Mesenchymal stem cell (in vitro differentiated cells and primary cell): ENCODE results near the gene IMMP2L.

Source experiments
- DNase-seq: peaks from one replicate; pipeline ENCODE4 v3.0.0-alpha.2; 2013
- H2AFZ ChIP-seq: one replicate; pipeline ENCODE4 v1.6.1; 2013; ENCODE audit warnings: low read depth, mild to moderate bottlenecking, control low read depth, inconsistent platforms, low read length, moderate library complexity
- H2AK5ac ChIP-seq: 2 replicates; pipeline ENCODE4 v1.6.1; 2013; ENCODE audit warnings: low read length, moderate library complexity, mild to moderate bottlenecking, inconsistent platforms; ENCODE audit not compliant: severe bottlenecking
- H2BK120ac ChIP-seq: one replicate; pipeline ENCODE4 v1.6.1; 2013; ENCODE audit warnings: low read depth, mild to moderate bottlenecking, inconsistent platforms, low read length, moderate library complexity
- H2BK12ac ChIP-seq, 2 experiments: one replicate each; pipeline ENCODE4 v1.6.1; 2013; ENCODE audit warnings: inconsistent platforms in 2 of 2, low read length in 2 of 2, mild to moderate bottlenecking in 2 of 2, moderate library complexity in 2 of 2, control low read depth in 1 of 2
- H2BK15ac ChIP-seq: one replicate; pipeline ENCODE4 v1.6.1; 2013; ENCODE audit warnings: mild to moderate bottlenecking, low read depth, inconsistent platforms; ENCODE audit not compliant: poor library complexity, severe bottlenecking
- H2BK5ac ChIP-seq: 2 replicates; pipeline ENCODE4 v1.6.1; 2013; ENCODE audit warnings: low read depth, mild to moderate bottlenecking, low read length, control low read depth, inconsistent platforms; ENCODE audit not compliant: poor library complexity, severe bottlenecking
- H3K14ac ChIP-seq, 2 experiments: one replicate each; pipeline ENCODE4 v1.6.1; 2013; ENCODE audit warnings: inconsistent platforms in 2 of 2, low read length in 2 of 2, control low read depth in 1 of 2, mild to moderate bottlenecking in 1 of 2, moderate library complexity in 1 of 2
- H3K18ac ChIP-seq, 2 experiments: one replicate each; pipeline ENCODE4 v1.6.1; 2013; ENCODE audit warnings: inconsistent platforms in 2 of 2, low read length in 2 of 2, control low read depth in 1 of 2, low read depth in 1 of 2, mild to moderate bottlenecking in 1 of 2
- H3K23ac ChIP-seq, 2 experiments: one replicate each; pipeline ENCODE4 v1.6.1; 2013; ENCODE audit warnings: inconsistent platforms in 2 of 2, low read length in 2 of 2, mild to moderate bottlenecking in 2 of 2, moderate library complexity in 2 of 2, control low read depth in 1 of 2
- H3K27ac ChIP-seq: 2 replicates; pipeline ENCODE4 v1.5.1; 2013; ENCODE audit warnings: mild to moderate bottlenecking, moderate library complexity, low read length, control low read depth, inconsistent platforms; ENCODE audit not compliant: poor library complexity, severe bottlenecking
- H3K27me3 ChIP-seq, 2 experiments: 2 replicates each; pipeline versions ENCODE4 v1.6.1 to v1.7.0; 2013; ENCODE audit warnings: low read length in 2 of 2, mild to moderate bottlenecking in 2 of 2, moderate library complexity in 2 of 2, control low read depth in 1 of 2, inconsistent platforms in 1 of 2; ENCODE audit not compliant: control insufficient read depth in 1 of 2, insufficient read depth in 1 of 2
- H3K36me3 ChIP-seq, 2 experiments: 2 replicates each; pipeline versions ENCODE4 v1.6.1 to v1.7.0; 2013; ENCODE audit warnings: low read length in 2 of 2, control low read depth in 1 of 2, inconsistent platforms in 1 of 2, low read depth in 1 of 2, mild to moderate bottlenecking in 1 of 2; ENCODE audit not compliant: insufficient read depth in 2 of 2, control insufficient read depth in 1 of 2
- H3K4ac ChIP-seq, 2 experiments: one replicate each; pipeline ENCODE4 v1.6.1; 2013; ENCODE audit warnings: inconsistent platforms in 2 of 2, low read length in 2 of 2, mild to moderate bottlenecking in 2 of 2, moderate library complexity in 2 of 2, control low read depth in 1 of 2, low read depth in 1 of 2
- H3K4me1 ChIP-seq: 2 replicates; pipeline ENCODE4 v1.6.1; 2013; ENCODE audit warnings: low read depth, low read length, control low read depth; ENCODE audit not compliant: control insufficient read depth, insufficient read depth
- H3K4me2 ChIP-seq: 2 replicates; pipeline ENCODE4 v1.6.1; 2013; ENCODE audit warnings: low read length, mild to moderate bottlenecking, inconsistent platforms; ENCODE audit not compliant: poor library complexity, severe bottlenecking
- H3K4me3 ChIP-seq, 2 experiments: 2 replicates each; pipeline versions ENCODE4 v1.5.1 to v1.7.0; 2013; ENCODE audit warnings: low read length in 2 of 2, mild to moderate bottlenecking in 2 of 2, control low read depth in 1 of 2, low read depth in 1 of 2; ENCODE audit not compliant: insufficient read depth in 1 of 2
- H3K79me1 ChIP-seq: replicated peaks from 2 replicates; pipeline ENCODE4 v1.6.1; 2013; ENCODE audit warnings: mild to moderate bottlenecking, control low read depth, low read length, inconsistent platforms; ENCODE audit not compliant: poor library complexity, severe bottlenecking
- H3K9ac ChIP-seq: 2 replicates; pipeline ENCODE4 v1.7.0; 2013; ENCODE audit warnings: mild to moderate bottlenecking, low read length, moderate library complexity
- H3K9me3 ChIP-seq: 2 replicates; pipeline ENCODE4 v1.7.0; 2013; ENCODE audit warnings: mild to moderate bottlenecking, low read length; ENCODE audit not compliant: control insufficient read depth
- H4K8ac ChIP-seq: one replicate; pipeline ENCODE4 v1.6.1; 2013; ENCODE audit warnings: inconsistent platforms, mild to moderate bottlenecking, low read length, moderate library complexity
- H4K91ac ChIP-seq: one replicate; pipeline ENCODE4 v1.6.1; 2013; ENCODE audit warnings: mild to moderate bottlenecking, low read length, inconsistent platforms
- WGBS: methylation state at CpG from one replicate; pipeline ENCODE4 v1.1.7; 2013; ENCODE audit warnings: mixed read lengths; 5-methylcytosine and 5-hydroxymethylcytosine counted together

IMMP2L gene

DNA sequence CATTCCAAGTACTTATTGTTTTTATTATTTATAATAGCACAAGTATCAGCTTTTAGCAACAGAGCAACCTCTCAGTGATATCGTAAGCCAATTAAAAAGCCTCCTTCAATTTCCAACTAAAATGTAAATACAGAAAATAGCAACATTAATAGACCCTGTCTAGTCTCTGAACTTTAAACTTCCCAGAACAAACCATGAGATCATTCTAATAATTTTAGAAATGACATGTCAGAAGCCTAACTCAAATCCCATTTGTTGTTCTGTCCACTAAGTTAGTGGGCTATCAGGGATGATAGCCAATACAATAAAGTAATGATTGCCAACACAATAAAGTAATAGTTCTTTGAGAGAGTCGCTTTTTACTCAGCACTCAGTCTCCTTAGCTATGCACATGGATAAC is 493.7 kb downstream of the IMMP2L start:
- Histone ChIP-seq H3K9ac (no peak overlapping the region), H2BK120ac (no peak overlapping the region), H3K18ac (no peak overlapping the region), H3K79me1 (no peaks in the 10 kb centered on the region), H3K27ac (no peak overlapping the region), H3K4ac (no peak overlapping the region), H4K8ac (no peak overlapping the region), H3K4me3 (no peak overlapping the region), H3K4me2 (no peak overlapping the region), H2BK15ac (no peak overlapping the region), H3K36me3 (no peaks in the 10 kb centered on the region), H2BK12ac (no peak overlapping the region), H3K23ac (no peak overlapping the region), H3K27me3 (no peaks in the 10 kb centered on the region), H2AFZ (no peak overlapping the region), H3K9me3 (no peaks in the 10 kb centered on the region), H2AK5ac (no peak overlapping the region), H3K14ac (no peak overlapping the region), H2BK5ac (no peak overlapping the region), H3K4me1 (no peaks in the 10 kb centered on the region), H4K91ac (no peak overlapping the region)
- no peak for DNase-seq
- 100% methylated on average over 1 of the region's 2 CpGs for WGBS

DNA sequence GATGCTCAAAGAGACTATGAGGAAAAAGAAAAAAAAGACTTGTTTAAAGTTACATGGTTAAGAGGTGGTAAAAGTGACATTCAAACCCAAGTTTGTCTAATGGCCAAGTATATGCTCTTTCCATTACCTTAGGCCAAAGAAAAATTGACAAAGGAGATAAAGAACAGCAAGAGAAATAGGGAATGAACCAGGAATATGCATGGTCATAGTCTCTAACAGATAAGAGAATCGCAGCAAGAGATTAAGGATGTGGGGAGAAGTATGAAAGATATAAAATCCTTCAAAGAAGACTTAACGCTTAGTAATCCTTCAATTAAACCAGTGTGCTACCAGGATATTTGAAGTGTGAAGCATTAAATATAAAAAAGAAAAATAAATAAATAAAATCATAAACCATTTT is 494.6 kb downstream of the IMMP2L start:
- no peak overlapping the region for H2BK120ac ChIP-seq
- H3K27me3 ChIP-seq: no peaks in the 10 kb centered on the region
- no peak overlapping the region for H2AFZ ChIP-seq
- H2BK15ac ChIP-seq: no peak overlapping the region
- H3K18ac ChIP-seq: no peak overlapping the region
- no peaks in the 10 kb centered on the region for H3K79me1 ChIP-seq
- 86% methylated on average over 1 of the region's 2 CpGs for WGBS
- no peak overlapping the region for H2AK5ac ChIP-seq
- no peak overlapping the region for H2BK5ac ChIP-seq
- no peak for DNase-seq
- no peak overlapping the region for H2BK12ac ChIP-seq
- no peak overlapping the region for H3K9ac ChIP-seq
- no peak overlapping the region for H3K14ac ChIP-seq
- no peak overlapping the region for H3K4me2 ChIP-seq
- H3K9me3 ChIP-seq: peaks cover 5% of the 10 kb centered on the region
- H3K4ac ChIP-seq: no peak overlapping the region
- no peak overlapping the region for H3K27ac ChIP-seq
- no peak overlapping the region for H3K4me3 ChIP-seq
- H4K8ac ChIP-seq: no peak overlapping the region
- no peak overlapping the region for H4K91ac ChIP-seq
- no peaks in the 10 kb centered on the region for H3K4me1 ChIP-seq
- H3K23ac ChIP-seq: no peak overlapping the region
- H3K36me3 ChIP-seq: peaks cover 0 to 4% of the 10 kb centered on the region in 2 experiments

DNA sequence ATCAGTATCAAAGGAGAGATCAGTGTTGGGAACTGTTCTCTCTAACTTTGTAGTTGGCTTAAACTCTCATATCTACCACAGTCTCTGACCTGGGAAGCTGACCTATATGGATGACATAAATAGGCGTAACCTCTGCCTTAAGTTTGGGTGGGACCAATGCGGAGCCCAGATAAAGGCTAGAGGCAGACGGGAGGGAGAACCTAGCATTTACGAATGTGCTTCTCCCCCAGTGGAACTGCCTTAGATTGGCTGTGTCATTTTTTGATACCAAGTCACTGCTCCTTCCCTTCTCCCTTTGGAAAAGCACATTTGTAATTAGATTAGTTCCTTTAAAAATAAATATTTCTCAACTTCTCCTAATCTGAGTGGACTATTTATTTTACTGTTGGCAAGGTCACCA is 495.0 kb downstream of the IMMP2L start:
- Histone ChIP-seq H2BK5ac (no peak overlapping the region), H3K27ac (no peak overlapping the region), H4K91ac (no peak overlapping the region), H3K4me1 (no peaks in the 10 kb centered on the region), H3K27me3 (no peaks in the 10 kb centered on the region), H3K23ac (no peak overlapping the region), H4K8ac (no peak overlapping the region), H2AFZ (no peak overlapping the region), H2BK15ac (no peak overlapping the region), H2BK12ac (no peak overlapping the region), H3K36me3 (peaks cover 0 to 4% of the 10 kb centered on the region in 2 experiments), H2BK120ac (no peak overlapping the region), H3K9ac (no peak overlapping the region), H3K4me3 (no peak overlapping the region), H3K9me3 (peaks cover 7% of the 10 kb centered on the region), H2AK5ac (no peak overlapping the region), H3K4me2 (no peak overlapping the region), H3K4ac (no peak overlapping the region), H3K14ac (no peak overlapping the region), H3K18ac (no peak overlapping the region), H3K79me1 (no peaks in the 10 kb centered on the region)
- 85% methylated on average over 4 of the region's 4 CpGs for WGBS
- DNase-seq: no peak

DNA sequence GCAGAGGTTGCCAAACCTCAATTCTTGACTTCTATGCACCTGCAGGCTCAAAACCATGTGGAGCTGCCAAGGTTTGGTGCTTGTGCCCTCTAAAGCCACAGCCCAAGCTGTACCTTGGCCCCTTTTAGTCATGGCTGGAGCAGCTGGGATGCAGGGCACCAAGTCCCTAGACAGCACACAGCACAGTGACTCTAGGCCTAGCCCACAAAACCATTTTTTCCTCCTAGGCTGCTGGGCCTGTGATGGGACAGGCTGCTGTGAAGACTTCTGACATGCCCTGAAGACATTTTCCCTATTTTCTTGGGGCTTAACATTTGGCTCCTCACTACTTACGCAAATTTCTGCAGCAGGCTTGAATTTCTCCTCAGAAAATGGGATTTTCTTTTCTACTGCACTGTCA is 499.1 kb downstream of the IMMP2L start:
- H2AFZ ChIP-seq: no peak overlapping the region
- H3K4me2 ChIP-seq: no peak overlapping the region
- H2BK5ac ChIP-seq: no peak overlapping the region
- no peak overlapping the region for H2AK5ac ChIP-seq
- H3K27me3 ChIP-seq: no peaks in the 10 kb centered on the region
- H3K18ac ChIP-seq: no peak overlapping the region
- H3K23ac ChIP-seq: no peak overlapping the region
- H3K36me3 ChIP-seq: peaks cover 0 to 4% of the 10 kb centered on the region in 2 experiments
- 91% methylated on average over 1 of the region's 1 CpG for WGBS
- H4K8ac ChIP-seq: no peak overlapping the region
- no peak overlapping the region for H3K4ac ChIP-seq
- H3K4me1 ChIP-seq: no peaks in the 10 kb centered on the region
- H3K27ac ChIP-seq: no peak overlapping the region
- peaks cover 7% of the 10 kb centered on the region for H3K9me3 ChIP-seq
- no peak overlapping the region for H4K91ac ChIP-seq
- H2BK120ac ChIP-seq: no peak overlapping the region
- H2BK12ac ChIP-seq: no peak overlapping the region
- no peak overlapping the region for H2BK15ac ChIP-seq
- no peak for DNase-seq
- H3K14ac ChIP-seq: no peak overlapping the region
- no peaks in the 10 kb centered on the region for H3K79me1 ChIP-seq
- no peak overlapping the region for H3K9ac ChIP-seq
- no peak overlapping the region for H3K4me3 ChIP-seq
